GM18868 (cell line): ENCODE measurements around the gene TNRC6C.

Source experiments
- ATAC-seq: cut with Tn5 transposase; IDR thresholded peaks from one replicate; pipeline ENCODE4 v1.9.1; 2021; ENCODE audit warnings: mild to moderate bottlenecking, moderate library complexity; ENCODE audit not compliant: unreplicated experiment

Gene TNRC6C

DNA sequence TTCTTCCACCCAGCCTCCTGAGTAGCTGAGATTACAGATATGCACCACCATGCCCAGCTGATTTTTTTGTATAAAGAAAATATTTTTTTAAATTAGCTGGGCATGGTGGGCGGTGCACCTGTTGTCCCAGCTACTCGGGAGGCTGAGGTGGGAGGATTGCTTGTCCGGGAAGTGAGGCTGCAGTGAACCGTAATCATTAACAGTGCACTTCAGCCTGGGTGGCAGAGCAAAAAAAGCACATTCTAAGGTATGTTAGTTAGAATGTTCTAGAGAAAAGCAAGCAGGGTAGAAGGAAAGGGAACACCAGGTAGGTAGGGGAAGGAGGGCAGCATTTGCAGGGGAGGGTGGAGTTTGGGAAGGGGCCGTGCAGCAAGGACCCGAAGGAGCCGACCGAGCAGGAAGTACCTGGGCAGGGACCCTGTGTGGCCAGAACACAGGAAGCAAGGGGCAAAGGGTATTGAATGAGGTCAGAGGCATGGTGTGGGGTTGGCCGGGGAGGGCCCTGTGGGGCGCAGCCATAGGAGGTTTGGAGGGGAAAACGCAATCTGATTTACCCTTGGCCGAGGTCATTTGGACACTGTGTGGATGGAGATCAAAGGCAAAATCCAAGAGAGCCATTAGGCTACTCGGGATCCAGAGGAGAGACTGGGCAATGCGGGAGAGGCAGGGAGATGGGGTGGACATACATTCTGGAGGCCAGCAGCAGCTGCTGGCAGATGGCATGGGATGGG, 189.9 kb downstream of the TNRC6C start:
- no peak for ATAC-seq

DNA sequence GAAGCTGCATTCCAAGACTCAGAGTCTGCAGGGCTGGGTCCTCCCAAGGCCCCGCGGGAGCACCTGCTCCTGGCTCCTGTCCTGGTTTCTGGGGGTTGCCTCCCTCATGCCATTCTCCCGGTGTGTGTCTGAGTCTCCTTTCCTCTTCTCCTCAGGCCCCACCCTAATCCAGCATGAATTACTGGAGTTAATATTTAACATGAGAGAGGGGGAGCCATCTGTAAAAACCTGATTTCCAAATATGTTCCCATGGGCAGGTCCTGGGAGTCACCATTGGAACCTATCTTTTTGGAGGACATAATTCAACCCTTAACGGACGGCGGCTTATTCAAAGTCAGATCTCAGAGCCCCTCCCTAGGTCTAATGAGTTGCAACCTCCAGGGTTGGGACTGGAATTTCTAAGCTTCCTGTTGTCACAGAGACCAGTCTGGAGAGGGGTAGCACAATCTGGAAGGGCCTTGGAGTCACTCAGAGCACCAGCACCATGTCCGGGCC, 193.1 kb downstream of the TNRC6C start:
- ATAC-seq = no peak

DNA sequence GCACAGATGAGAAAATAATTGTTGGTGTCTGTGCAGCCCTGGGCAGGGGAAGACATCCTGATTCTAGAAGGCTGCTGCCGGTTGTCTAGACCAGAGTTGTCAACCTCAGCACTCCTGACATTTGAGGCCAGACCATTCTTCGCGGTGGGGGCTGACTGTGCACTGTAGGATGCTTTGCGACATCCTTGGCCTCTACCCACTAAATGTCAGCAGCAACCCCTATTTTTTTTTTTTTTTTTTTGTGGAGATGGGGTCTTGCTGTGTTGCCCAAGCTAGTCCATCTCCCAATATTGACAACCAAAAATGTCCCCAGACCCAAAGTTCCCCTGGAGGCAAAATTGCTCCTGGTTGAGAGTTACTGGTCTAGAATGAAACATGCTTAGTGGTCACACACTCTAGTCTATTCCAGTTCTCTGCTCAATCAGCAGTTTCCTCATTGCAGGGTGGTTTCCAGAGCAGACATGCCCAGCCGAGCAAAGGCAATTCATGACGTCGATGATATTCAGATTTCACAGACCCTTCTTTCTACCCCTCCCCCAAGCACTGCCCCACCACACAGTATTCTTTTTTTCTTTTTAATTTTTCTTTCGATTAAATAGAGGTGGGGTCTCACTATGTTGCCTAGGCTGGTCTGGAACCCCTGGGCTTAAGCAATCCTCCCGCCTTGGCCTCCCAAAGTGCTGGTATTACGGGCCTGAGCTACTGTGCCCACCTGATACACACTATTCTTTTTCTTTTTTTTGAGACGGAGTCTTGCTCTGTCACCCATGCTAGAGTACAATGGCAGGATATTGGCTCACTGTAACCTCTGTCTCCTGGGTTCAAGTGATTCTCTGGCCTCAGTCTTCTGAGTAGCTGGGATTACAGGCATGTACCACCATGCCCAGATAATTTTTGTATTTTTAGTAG, 196.7 kb downstream of the TNRC6C start:
- no peak for ATAC-seq
